Stimulated activated CD8-positive, alpha-beta memory T cell treated with anti-CD3 and anti-CD28 coated beads, Interleukin-7, amount 100 ng/mL, for 1 hour (primary cell): ENCODE data around the gene MKNK2.
A peak's percentile ranks its signal among the peaks of the same experiment; 100 is the strongest.
"Not testable (repeated sequence)": the region's sequence is repeated elsewhere in the genome, so short reads cannot be mapped to it uniquely, and the experiment has no call there.

ENCODE experiments used
- DNase-seq, 2 donors: peaks; one replicate each; pipeline ENCODE4 v3.0.0-alpha.2; 2020; ENCODE audit warnings: low read depth in 2 of 2

The MKNK2 gene

DNA sequence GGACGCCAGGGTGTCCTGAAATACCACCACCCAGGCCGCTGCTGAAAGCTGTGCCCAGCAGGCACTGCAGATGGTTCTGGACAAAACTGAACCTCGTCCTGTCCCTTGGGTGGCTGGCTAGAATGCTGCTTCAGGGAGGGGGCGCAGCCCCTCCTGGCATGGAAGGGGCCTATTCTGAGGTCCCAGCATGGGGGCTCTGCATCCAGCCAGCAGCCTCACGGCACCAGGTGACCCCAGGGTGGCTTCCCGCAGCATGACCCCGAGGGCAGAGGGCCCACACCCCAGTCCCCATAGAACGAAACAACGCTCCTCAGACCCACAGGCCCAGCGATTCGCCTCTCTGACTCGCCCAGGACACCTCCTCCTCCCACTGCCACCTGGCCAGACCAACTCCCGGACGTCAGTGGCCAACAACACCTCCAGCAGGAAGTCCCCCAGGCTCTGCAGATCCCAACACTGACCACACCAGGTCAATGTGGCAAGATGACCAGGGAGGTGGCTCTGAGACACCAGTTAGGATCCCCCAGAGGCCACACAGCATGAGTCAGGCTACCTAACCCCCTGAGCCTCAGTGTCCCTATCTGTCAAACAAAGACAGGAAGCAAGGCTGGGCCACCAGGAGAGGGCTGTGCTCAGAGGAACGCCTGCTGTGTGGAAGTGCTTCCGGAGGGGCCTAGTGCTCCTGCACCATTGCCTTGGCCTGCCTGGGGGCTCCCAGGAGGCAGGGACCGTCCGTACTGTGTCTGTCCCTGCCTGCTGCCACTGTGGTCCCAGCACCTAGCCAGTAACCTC, 6.1 kb downstream of the MKNK2 start:
- DNase-seq, result no peak

DNA sequence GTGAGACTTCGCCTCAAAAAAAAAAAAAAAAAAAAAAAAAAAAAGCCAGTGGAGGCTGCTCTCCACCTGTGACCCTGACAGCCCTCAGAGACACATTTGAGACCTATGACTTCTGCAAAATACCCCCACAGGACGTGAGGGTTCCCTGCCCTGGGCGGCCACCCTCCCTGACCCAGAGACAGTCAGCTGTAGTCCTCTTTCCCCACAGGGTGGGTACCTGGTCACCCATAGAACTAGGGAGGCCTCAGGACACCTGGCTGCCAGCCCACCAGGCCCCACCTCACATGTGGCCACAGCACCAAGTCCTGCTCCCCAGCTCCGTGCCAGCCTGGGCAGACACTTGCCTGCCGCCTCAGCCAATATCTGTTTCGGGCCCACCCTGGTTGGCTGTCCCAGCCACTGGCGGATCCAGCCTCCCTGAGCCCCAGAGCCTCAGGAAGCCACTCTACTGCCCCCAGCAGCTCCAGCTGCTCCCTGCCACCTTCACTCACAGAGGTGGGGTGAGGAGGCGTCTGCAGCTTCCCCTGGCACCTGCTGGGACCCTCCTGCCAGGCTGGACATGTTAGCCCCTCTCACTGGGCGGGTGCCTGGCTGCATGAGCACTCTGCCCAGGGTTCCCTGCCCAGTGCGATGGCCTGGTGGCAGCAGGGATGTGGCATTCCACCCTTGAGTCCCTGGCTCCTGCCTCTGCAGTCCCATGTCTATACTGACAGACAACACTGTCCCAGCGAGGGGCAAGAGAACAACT, 6.9 kb downstream of the MKNK2 start:
- DNase-seq, result no peak

DNA sequence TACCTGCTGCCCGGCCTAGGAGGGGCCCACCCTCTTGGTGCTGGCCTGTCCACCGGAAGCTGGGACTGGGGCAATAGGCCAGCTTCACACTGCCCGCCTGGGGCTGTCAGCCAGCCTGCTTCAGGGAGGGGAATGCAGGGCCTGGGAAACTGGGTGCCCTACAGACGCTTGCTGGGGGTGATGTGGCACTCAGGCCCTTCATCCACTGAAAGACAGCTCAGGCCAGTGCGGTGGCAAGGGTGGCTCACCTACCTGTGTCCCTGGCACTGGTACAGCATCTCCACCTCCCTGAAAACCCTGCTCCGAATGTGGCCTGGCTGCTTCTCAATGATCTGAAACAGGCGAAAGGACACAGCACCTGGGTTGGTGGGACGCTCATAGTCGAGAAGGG, 7.8 kb downstream of the MKNK2 start:
- DNase-seq, result no peak

DNA sequence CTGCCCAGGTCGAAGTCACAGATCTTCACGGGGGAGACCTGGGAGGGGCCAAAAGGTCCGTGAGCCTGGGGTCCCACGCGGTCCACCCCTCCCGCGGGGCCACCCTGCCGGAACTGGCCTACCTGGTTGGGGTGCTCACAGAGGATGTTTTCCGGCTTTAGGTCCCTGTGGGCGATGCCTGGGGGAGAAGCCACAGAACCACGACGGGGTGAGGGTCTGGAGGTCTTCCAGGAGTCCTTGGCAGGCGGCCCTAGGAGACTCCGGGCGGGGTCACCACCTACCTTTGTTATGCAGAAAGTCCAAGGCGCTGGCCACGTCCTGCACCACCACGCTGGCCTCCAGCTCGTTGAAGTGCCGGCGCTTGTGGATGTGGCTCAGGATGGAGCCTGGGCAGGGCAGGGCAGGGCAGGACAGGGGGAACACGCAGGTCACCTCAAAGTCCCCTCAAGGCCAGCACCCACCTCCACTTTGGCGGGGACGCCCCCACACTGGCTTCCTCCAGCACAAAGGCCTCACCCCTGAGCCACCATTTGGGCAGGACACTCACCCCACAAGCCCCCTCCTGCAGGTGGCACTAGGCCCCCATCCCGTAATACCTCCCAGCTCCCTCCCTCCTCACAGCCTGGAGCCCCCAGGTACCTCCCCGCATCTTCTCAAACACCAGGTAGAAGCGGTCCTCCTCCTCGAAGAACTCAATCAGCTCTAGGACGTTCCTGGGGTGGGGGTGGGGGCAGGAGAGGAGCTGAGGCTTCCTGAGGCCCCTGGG, 8.4 kb downstream of the MKNK2 start:
- DNase-seq, result no peak

DNA sequence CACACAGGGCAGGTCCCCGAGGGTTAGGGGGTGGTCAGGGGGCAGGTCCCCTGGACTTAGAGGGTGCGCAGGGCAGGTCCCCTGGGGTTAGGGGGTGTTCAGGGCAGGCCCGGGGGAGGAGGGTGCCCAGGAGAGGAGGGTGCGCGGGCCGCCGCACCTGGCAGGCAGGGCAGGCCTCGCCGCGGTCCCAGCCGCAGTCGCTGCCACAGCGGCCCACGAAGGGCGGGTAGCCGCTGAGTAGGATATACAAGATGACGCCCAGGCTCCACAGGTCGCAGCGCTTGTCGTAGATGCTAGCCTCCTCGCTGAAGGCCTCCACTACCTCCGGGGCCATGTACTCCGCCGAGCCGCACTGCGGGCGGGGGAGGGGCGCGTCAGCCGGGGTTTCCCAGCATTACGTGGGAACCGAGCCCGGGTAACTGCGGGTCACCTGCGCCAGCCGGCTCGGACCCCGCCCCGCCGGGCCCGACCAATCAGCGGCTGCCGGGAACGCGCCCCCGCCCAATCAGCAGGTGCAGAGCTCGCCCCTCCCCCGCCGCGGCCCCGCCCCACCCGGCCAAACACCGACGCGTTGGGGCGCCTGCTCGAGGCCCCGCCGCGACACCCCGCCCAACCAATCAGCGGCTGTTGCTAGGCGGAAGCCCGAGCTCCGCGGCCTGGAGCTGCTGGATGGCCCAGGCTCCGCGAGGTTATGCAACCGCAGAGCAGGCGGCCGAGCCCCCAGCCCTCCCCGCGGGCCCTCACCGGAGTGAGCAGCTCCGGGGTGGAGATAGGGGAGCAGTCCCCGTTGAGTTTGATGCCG, 9.2 kb downstream of the MKNK2 start:
- peak; percentile 99 for DNase-seq

DNA sequence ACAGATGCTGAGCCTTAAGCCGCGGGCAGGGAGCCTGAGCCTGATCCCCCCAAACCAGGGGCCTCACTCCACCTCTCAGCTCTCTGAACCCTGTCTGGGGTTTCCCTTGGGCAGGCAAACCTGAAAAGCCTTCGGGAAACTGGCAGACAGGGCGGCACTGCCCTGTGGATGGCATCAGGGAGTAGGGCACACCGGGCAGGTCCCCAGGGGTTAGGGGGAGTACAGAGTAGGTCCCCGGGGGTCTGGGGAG, 9.7 kb downstream of the MKNK2 start:
- DNase-seq, result no peak

DNA sequence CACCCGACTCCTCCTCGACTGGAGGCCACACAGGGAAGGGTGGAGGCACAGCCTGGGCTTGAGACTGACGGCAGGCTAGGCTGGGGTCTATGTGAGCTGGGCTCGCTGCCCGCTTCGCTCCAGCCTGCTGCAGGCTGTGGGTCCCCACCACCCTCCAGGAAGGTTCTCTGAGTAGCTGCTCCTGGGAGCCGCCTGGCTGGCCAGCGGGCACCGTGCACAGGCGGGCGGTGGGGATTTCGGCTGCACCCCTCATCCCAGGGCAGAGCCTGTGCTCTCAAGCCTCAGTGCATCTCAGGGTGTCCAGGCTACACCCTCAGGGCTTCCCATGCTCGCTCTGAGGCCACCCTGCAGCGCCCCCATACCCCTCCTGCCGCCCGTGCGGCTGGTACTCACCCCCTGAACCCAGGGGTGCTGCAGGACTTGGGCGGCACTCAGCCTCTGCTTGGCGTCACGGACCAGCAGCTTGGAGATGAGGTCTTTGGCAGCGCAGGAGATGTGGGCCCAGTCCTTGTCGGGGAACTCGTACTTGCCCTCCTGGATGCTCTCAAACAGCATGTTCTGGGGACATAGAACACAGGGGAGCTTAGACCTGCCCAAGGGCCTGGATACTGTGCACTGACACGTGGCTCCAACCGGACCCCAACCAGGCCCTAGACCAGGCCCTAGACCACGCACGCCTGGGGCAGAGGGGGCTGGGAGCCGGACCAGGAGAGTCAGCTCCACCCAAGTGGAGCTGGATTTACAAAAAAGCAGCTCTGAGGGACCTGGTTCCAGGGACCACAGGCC, 10.2 kb downstream of the MKNK2 start:
- no peak for DNase-seq

DNA sequence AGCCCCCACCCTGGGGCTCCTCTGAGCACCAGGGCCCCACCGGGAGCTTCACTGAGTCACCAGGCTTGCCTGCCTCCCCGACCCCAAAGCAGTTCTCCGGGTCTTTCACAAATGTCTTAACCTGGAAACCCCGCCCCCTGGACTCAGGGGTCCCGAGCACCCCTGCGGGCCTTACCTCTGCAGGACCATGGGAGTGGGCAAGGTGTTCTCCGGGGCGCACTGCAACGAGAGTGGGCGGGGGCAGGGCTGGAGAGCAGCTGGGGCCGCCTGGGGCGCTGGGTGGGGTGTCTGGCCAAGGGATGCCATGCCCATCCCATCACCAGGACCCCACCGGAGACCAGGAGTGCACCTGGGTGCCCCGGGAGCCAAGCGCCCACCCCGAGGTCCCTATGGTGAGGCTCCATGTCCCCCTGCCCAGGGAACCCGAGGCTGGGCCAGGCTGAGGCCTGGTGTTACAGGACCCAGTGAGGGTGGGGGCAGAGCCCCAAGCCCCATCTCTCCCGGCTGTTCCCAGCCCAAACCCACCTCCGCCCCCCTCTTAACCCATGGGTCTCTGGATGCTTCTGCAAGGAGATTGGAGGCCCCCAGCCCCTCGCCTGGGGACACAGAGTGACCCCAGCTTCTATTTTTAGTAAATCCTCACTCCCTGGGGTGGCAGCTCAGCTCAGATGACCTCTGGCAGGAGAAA, 10.9 kb downstream of the MKNK2 start:
- DNase-seq, result no peak

DNA sequence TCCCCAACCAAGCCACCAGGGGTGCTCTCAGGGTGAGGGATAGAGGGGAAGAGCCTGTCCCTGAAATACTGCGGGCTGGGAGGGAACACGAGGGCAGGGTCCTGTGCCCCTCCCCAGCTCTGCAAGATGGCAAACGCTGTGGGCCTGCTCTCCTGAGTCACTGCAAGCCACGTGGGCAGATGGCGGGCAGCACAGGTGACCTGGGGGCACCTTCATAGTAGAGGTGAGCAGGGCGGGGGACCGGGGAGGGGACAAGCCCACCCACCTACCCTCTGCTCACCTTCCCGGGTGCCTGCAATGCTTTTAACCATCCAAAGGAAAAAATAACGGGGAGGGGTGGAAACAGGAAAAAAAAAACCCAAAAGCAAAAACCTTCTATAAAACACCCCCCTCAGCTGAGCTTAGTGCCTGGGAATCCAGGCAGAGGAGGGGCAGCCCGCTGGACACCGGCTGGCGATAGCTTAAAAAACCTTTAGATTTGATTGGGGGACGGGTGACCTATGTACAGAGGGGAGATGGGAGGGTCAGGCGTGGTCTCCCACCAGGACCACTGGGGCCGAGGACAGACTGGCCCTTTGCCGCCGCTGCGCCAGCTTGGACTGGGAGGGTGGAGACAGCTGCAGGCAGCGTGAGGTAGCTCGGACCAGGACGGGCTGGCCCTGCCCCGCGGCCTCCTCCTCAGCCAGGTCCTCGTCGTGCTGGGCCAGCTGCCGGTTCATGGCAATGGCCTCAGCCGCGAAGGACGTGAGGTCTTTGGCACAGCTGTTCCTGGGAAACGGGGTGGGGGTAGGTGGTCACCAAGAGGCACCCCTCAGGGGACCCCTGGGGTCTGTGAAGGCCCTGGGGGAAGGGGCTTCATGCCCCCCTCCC, 11.7 kb downstream of the MKNK2 start:
- no peak for DNase-seq

DNA sequence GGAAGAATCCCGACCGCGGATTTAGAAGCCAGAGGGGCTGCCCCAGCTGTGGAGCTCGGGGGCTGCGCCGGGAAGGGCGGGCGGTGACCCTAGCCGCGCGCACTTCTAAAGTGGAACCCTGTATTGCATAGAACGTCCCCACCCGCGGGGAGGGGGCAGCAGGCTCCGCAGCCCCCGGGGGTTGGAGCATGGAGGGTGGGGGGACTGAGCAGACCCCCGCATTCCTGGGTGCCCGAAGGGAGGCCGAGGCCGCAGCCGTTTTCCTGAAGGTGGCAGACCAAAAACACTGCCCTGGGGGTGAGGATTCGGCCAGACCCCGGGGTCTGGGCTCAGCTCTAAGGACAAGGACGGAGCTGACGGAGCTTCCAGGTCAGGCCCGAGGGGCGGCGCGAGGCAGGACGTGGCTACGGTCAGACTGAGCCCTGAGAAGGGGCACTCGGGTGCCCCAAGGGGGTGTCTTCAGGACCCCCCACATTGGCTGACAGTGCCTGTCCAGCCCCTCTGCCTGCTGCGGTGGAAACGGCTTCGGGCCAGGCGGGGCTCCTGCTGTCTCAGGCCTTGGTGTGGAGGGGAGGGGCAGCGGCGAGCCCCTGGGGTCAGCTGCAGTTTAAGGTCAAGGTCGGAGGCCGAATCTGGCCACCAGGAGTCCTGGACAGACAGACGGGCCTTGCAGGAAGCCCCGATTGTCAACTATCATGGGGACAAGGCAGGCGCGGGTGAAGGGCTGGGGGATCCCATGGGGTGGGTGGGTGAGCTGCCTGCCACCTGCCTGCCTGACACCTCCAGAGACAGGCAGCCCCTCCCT, 12.6 kb downstream of the MKNK2 start:
- no peak for DNase-seq

DNA sequence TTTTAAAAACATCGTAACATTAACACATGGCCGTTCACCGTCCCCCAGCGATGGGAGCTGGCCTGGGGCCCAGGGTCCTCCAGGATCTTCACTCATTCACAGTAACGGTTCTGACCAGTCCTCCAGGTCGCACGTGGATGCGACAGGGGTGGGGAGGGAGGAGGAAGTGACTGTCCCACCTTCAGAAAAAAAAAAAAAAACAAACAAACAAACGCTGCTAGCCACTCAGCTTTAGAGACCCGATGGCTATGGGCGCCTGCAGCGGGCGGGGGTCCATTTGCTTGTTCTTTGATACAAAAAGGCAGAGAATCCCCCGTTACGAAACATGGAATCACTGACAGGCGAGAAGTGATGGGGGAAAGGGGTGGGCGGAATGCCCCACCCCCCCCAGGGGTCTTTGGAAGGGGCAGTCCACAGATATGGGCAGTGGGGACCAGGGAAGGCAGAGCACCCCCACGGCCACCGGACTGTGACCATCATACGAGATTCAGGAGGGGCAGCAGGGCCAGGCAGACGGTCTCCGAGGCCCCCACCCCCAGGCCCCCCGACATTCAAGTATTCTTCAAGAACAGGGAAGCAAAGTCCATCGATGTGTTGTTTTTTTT, 13.3 kb downstream of the MKNK2 start:
- DNase-seq, result no peak

DNA sequence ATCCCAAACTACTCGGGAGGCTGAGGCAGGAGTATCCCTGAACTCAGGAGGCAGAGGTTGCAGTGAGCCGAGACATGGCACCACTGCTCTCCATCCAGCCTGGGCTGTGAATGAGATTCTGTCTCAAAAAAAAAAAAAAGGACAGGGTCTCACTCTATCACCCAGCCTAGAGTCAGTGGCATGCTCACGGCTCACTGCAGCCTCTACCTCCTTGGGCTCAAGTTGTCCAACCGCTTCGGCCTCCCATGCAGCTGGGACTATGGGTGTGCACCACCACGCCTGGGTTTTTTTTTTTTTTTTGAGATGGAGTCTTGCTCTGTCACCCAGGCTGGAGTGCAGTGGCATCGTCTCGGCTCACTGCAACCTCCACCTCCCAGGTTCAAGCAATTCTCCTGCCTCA, 14.6 kb downstream of the MKNK2 start:
- DNase-seq, result no peak

DNA sequence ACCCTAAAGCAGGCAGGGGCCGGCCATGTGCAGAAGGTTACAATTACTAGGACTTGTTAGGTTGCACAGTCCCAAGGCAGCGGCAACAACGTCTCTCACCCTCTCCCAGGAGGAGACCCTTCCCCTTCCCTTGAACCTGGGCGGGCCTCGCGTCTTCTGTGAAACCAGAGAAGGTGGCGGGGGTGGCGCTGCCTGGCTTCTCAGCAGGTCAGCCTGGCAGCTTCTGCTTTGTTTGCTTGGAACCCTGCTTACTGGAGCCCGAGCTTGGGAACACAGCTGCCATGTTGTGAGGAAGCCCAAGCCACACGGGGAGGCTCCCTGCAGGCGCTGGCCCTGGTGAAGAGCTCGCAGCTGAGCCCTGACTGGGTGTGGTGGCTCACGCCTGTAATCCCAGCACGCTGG, 15.5 kb downstream of the MKNK2 start:
- DNase-seq, result no peak

DNA sequence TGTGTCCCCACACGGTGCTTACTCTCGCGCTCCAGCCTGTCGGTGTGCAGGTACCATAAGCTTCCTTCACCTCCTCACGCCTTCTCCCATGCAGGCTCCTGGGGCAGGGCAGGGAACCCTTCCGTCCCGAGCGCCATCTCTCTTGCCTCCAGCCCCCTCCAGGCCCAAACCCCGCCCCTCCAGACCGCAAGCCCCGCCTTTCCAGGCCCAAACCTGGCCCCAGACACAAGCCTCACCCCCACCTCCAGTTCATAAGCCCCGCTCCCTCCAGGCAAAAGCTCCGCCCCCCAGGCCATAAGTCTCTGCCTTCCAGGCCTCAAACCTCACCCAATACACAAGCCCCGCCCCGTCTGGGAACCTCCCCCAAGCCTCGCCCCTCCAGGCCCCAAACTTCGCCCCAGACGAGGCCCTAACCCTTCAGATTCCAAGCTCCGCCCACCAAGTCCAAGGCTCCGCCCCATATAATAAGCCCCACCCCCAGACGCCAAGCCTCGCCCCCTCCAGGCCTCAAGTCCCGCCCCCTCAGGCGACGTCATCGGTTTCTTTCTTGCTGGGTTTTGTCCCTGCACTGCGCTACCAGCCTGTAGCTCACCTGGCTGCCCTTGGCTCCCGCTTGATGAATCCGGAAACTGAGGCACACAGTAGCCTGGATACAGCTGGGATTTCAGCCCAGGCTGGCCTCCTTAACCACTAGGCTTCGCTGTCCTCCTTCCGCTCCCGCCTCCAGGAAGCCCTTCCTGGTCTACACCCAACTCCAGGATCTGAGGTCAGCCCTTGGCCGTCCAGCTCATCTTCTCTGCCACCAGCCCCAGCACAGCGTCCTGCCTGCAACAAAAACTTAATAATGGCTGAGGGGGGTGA, 16.1 kb downstream of the MKNK2 start:
- DNase-seq, result no peak

DNA sequence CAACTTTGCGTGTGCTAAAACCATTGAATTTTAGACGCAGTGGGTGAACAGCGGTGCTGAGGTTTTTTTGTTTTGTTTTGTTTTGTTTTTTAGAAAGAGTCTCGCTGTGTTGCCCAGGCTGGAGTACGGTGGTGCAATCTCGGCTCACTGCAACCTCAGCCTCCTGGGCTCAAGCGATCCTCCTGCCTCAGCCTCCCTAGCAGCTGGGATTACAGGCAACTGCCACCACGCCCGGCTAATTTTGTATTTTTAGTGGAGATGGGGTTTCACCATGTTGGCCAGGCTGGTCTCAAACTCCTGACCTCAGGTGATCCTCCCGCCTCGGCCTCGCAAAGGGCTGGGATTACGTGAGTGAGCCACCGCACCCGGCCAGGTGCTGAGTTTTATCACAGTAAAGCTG, 16.8 kb downstream of the MKNK2 start:
- DNase-seq, result not testable (repeated sequence)

DNA sequence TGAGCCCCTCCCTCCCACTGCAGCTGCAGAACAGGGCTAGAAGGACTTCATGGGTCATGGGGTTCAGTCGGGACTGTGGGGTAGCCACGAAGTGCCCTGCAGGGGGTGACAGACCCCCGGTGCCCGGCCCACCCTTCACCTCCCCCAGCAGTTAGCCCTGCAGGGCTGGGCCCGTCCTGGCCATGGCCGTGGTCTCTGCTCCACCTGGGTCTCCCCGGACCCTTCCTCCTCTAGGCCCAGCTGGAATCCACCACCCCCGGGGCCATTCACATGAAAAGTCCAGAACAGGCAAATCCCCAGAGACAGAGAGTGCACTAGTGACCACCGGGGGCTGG, 17.3 kb downstream of the MKNK2 start:
- DNase-seq, result no peak

DNA sequence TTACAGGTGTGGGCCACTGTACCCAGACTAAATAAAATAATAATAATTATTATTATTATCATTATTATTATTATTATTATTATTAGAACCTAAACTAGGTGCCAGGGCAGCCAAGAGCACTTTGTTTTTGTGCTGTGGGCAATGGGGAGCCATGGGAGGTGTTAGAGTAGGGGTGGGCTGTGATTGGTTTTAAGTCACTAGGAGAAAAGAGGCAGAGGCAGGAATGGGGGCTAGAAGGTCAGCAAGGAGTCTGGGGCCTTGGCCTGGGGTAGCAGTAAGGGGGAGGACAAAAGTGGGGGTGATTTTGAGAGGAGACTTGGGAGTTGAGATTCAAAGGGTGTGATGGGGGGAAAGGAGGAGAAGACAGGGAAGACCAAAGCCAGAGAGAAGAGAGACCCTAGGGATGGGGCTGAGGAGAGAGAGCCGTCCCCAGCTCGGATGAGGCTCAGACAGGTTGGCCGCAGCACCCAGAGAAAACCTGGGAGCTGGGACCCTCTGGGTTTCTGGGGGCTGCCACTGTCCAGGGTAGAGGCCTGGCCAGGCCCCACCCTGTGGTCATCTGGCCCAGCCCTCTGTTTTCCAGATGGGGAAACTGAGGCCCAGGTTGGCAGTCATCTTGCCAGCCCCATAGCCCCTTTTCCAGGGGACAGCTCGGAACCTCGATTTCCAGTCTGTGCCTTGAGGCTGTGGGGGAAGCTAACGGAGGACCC, 17.8 kb downstream of the MKNK2 start:
- no peak for DNase-seq
